Spleen (tissue), 11 donors: ENCODE data around the gene GUCA2A. TPM values are rescaled to one million over a fixed set of nuclear protein-coding genes. Genes with fewer than 3 reads are reported as not detected.

Source experiments
- DNase-seq: peaks from one replicate; pipeline ENCODE4 v3.0.0-alpha.2; 2020
- H3K27ac ChIP-seq, 8 donors: fragments of 200-600 bp; sonication (generic) in 7 of 8; 1 replicate in 4 of 8; 2 replicates in 4 of 8; pipeline versions ENCODE4 v1.5.0 to v1.8.0; 2016 to 2021; ENCODE audit warnings: inconsistent platforms in 4 of 8, mild to moderate bottlenecking in 4 of 8, moderate library complexity in 1 of 8
- H3K27me3 ChIP-seq, 7 donors: fragments of 200-600 bp; sonication (generic) in 6 of 7; replicated peaks in 1 of 7; 1 replicate in 4 of 7; 2 replicates in 3 of 7; pipeline versions ENCODE4 v1.5.0 to v1.8.0; 2016 to 2021; ENCODE audit warnings: inconsistent platforms in 3 of 7, mild to moderate bottlenecking in 1 of 7
- H3K36me3 ChIP-seq, 6 donors: fragments of 200-600 bp; sonication (generic) in 5 of 6; 1 replicate in 4 of 6; 2 replicates in 2 of 6; pipeline versions ENCODE4 v1.5.0 to v1.8.0; 2016 to 2021; ENCODE audit warnings: inconsistent platforms in 2 of 6
- H3K4me1 ChIP-seq, 6 donors: fragments of 200-600 bp; sonication (generic) in 5 of 6; 1 replicate in 3 of 6; 2 replicates in 3 of 6; pipeline versions ENCODE4 v1.5.0 to v1.8.0; 2016 to 2021; ENCODE audit warnings: inconsistent platforms in 3 of 6
- H3K4me3 ChIP-seq, 8 donors: fragments of 200-600 bp; sonication (generic) in 7 of 8; 1 replicate in 4 of 8; 2 replicates in 4 of 8; pipeline versions ENCODE4 v1.5.0 to v1.8.0; 2016 to 2021; ENCODE audit warnings: inconsistent platforms in 4 of 8, mild to moderate bottlenecking in 4 of 8, moderate library complexity in 2 of 8
- H3K9me3 ChIP-seq, 8 donors: fragments of 200-600 bp; sonication (generic) in 7 of 8; 1 replicate in 4 of 8; 2 replicates in 4 of 8; pipeline versions ENCODE4 v1.5.0 to v1.8.0; 2016 to 2021; ENCODE audit warnings: inconsistent platforms in 4 of 8
- POLR2A ChIP-seq, 3 donors: fragments of 450-650 bp; IDR thresholded peaks; one replicate each; pipeline ENCODE4 v1.5.1; 2017; ENCODE audit warnings: antibody characterized with exemption in 3 of 3, mild to moderate bottlenecking in 1 of 3
- POLR2AphosphoS5 ChIP-seq, 3 donors: sonication (generic); formaldehyde crosslinking; IDR thresholded peaks; one replicate each; pipeline ENCODE4 v1.5.1; 2017; ENCODE audit warnings: antibody characterized with exemption in 3 of 3
- WGBS, 5 donors: extraction: QIAGEN DNeasy Blood & Tissue Kit in 3 of 5; methylation state at CpG; one replicate each; pipeline versions ENCODE4 v1.1.5 to v1.1.7; 2013 to 2018; 5-methylcytosine and 5-hydroxymethylcytosine counted together
- intact Hi-C: fragments of 100-400 bp; cut with DNase I; formaldehyde crosslinking; loops from one replicate; pipeline ENCODE4 v1.15.0; 2023; ENCODE audit warnings: low total_unique reads
- polyA plus RNA-seq, 3 donors: library from polyadenylated mRNA; stranded (reverse); fragments of 200-250 nt; gene quantifications; one replicate each; pipeline ENCODE4 v1.2.1, GENCODE V29; 2013
- total RNA-seq, 7 donors: library from RNA; depleted of rRNA in 3 of 7; stranded (reverse); fragments of >200 nt in 3 of 7; fragmentation: NEBNext Ultra II Directional in 4 of 7; extraction: Animal tissue kit (Norgen Biotek cat#: 25700) in 4 of 7; gene quantifications; one replicate each; pipeline versions ENCODE4 v1.1.0 to v1.2.1, GENCODE V29; 2016 to 2021
- TF ChIP-seq, protein P1 (sequence below), 11 experiments: fragments of 200-600 bp in 7 of 11; fragments of 450-650 bp in 4 of 11; sonication (generic) in 4 of 11; IDR thresholded peaks in 8 of 11; conservative IDR thresholded peaks in 3 of 11; 1 replicate in 7 of 11; 2 replicates in 4 of 11; pipeline versions ENCODE4 v1.4.0 to v1.8.0; 2016 to 2021; ENCODE audit warnings: antibody characterized with exemption in 11 of 11, inconsistent platforms in 4 of 11, mild to moderate bottlenecking in 1 of 11
- donor health status: healthy with polysubstance abuse.
- donor health status: DM: no; HTN: no; CAD: no; lungs with moderate emphysema.
- donor health status: DM: no; HTN: no; CAD: no.
- donor health status: Bipolar disorder and iron deficiency.
- donor health status: healthy.
- donor health status: DM: no; HTN: no; CAD: no.
- donor health status: DM: yes; HTN: yes; CAD: no.

Gene GUCA2A
- total and polyA plus RNA-seq, 10 donors, result not detected

DNA sequence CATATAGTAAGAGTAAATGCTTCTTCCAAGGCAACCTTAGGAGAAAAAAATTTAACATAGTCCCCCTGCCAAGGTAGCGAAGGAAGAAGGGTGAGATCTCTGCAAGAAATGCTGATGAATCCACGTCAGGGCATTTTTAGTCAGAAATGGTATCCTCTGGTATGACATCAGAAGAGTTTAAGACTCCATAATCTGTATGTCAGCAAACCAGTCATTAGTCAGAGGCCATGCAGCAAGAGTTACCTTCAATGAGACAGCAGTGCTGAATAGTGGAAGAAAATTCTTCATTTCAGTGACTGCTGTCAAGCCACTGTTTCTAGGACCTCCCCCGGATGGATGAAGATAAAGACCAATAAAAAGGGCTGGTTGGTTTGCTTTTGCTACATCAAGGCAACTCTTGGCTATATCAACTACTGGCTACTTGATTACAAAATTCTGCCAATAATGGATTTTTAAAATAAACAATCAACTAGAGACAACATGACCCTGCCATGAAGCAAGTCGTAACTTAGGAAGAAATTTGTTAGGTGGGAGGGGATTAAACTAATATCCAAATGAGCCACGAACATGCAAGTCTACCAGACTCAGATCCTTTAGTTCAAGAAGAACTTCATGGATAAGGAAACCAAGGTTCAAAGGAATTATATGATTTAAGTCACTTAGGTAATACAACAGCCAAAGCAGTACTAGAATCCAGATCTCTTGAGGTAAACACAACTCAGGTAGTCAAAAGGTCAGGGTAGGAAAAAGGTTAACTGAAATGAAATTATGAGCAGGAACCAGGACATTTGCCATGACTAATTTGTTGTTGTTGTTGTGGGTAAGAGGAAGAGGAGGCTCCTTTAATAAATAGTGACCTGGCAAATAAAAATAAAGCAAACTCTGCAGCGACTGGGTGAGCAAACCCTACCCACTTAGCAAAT lies 25.6 kb upstream of the GUCA2A start:
- DNase-seq, result no peak
- H3K4me3 ChIP-seq, result no peak overlapping the region
- no peaks in the 10 kb centered on the region for H3K9me3 ChIP-seq
- no peak for TF ChIP-seq POLR2AphosphoS5 (IDR thresholded peaks at IDR 0.05)
- no peak for TF ChIP-seq POLR2A (IDR thresholded peaks at IDR 0.05)
- TF ChIP-seq, protein P1, sequence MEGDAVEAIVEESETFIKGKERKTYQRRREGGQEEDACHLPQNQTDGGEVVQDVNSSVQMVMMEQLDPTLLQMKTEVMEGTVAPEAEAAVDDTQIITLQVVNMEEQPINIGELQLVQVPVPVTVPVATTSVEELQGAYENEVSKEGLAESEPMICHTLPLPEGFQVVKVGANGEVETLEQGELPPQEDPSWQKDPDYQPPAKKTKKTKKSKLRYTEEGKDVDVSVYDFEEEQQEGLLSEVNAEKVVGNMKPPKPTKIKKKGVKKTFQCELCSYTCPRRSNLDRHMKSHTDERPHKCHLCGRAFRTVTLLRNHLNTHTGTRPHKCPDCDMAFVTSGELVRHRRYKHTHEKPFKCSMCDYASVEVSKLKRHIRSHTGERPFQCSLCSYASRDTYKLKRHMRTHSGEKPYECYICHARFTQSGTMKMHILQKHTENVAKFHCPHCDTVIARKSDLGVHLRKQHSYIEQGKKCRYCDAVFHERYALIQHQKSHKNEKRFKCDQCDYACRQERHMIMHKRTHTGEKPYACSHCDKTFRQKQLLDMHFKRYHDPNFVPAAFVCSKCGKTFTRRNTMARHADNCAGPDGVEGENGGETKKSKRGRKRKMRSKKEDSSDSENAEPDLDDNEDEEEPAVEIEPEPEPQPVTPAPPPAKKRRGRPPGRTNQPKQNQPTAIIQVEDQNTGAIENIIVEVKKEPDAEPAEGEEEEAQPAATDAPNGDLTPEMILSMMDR (IDR thresholded peaks at IDR 0.05 in 8 of 11, conservative IDR thresholded peaks at IDR 0.05 in 3 of 11), result no peak
- no peak overlapping the region for H3K27ac ChIP-seq
- H3K4me1 ChIP-seq, result no peaks in the 10 kb centered on the region
- intact Hi-C loops, result no loop called here
- 94 to 98% (median 96%) methylated on average over 6 of the region's 6 CpGs for WGBS, 5 donors
- peaks cover 0 to 99% (median 49%) of the 10 kb centered on the region in 6 donors for H3K36me3 ChIP-seq
- no peaks in the 10 kb centered on the region for H3K27me3 ChIP-seq

DNA sequence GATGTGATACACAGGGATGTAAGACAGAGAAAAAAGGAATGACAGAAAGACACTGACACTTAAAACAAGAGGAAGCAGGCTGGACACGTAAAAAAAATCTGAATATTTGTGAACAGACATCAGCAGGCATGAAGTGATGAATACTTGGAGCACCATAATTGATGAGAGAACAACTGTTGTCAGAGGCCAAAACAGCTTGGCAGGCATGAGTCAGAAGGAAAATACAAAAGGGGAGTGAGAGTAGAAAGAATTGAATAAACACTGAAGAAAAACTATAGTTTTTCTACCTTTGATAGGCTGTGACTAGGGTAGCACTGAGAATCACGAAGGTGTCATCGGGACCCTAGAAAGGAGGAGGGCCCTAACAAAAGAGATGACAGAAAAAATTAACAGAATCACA lies 21.6 kb upstream of the GUCA2A start:
- no peak for TF ChIP-seq POLR2A (IDR thresholded peaks at IDR 0.05)
- TF ChIP-seq, protein P1 (IDR thresholded peaks at IDR 0.05 in 8 of 11, conservative IDR thresholded peaks at IDR 0.05 in 3 of 11), result no peak
- no peak for TF ChIP-seq POLR2AphosphoS5 (IDR thresholded peaks at IDR 0.05)
- Histone ChIP-seq H3K4me3 (no peak overlapping the region), H3K4me1 (no peaks in the 10 kb centered on the region), H3K27me3 (no peaks in the 10 kb centered on the region), H3K36me3 (peaks cover 0 to 97% (median 36%) of the 10 kb centered on the region in 6 donors), H3K27ac (no peak overlapping the region), H3K9me3 (no peaks in the 10 kb centered on the region)
- intact Hi-C loops, result no loop called here
- DNase-seq, result no peak
- 81 to 94% (median 90%) methylated on average over 3 of the region's 3 CpGs for WGBS, 5 donors

DNA sequence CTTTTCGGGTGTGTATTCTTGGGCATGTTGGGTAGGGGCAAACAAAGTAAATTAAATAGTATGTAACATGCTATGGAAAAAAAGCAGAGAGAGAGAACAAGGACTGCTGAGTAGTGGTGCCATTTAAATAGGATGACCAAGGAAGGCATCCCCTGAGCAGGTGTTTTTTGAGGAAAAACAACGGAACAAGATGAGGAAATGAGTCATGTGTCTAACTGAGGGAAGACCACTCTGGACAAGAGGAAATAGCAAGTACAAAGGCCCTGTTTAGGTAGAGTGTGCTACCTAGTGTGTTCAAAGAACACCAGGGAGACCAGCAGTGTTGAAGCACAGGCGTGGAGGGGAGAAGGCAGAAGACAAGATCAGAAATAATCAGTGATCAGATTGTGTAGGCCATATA lies 20.1 kb upstream of the GUCA2A start:
- H3K9me3 ChIP-seq, result no peaks in the 10 kb centered on the region
- H3K27ac ChIP-seq, result no peak overlapping the region
- no peak for DNase-seq
- peaks cover 0 to 4% (median 0%) of the 10 kb centered on the region in 6 donors for H3K4me1 ChIP-seq
- WGBS, 5 donors, result 57 to 89% (median 82%) methylated on average over 3 of the region's 3 CpGs
- H3K4me3 ChIP-seq, result no peak overlapping the region
- H3K27me3 ChIP-seq, result no peaks in the 10 kb centered on the region
- intact Hi-C loops, result no loop called here
- TF ChIP-seq, protein P1 (IDR thresholded peaks at IDR 0.05 in 8 of 11, conservative IDR thresholded peaks at IDR 0.05 in 3 of 11), result no peak
- no peak for TF ChIP-seq POLR2AphosphoS5 (IDR thresholded peaks at IDR 0.05)
- peaks cover 0 to 96% (median 29%) of the 10 kb centered on the region in 6 donors for H3K36me3 ChIP-seq

DNA sequence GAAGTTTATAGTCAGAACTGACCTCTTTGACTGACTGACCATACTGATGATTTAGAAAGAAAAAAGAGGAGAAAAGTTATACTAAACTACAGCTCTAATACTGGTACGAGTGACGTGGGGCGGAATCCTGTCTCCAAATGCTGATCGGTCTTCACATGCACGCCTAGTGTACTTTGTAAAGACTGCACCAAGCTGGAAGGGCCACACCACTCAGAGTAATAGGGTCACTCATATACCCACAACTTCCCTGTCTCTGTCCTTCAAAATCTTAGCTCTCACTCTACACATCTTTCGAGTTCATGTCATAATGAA lies 19.4 kb upstream of the GUCA2A start:
- peaks cover 0 to 96% (median 27%) of the 10 kb centered on the region in 6 donors for H3K36me3 ChIP-seq

More for the DNA sequence above, 19.4 kb upstream of the GUCA2A start:
- 82 to 89% (median 85%) methylated on average over 6 of the region's 6 CpGs for WGBS, 5 donors
- Histone ChIP-seq H3K27me3 (no peaks in the 10 kb centered on the region), H3K27ac (peak overlapping the region in 2 of 8 donors; percentile 29 to 40), H3K4me1 (peaks cover 0 to 8% (median 0%) of the 10 kb centered on the region in 6 donors), H3K9me3 (no peaks in the 10 kb centered on the region), H3K4me3 (no peak overlapping the region)
- intact Hi-C loops, result no loop called here
- TF ChIP-seq POLR2A (IDR thresholded peaks at IDR 0.05), result no peak
- TF ChIP-seq, protein P1 (IDR thresholded peaks at IDR 0.05 in 8 of 11, conservative IDR thresholded peaks at IDR 0.05 in 3 of 11), result no peak
- DNase-seq, result no peak
